HUES64 (cell line): Measurements from ENCODE around the gene CGNL1.

Experiments
- H3K27ac ChIP-seq: 2 replicates; pipeline ENCODE4 v1.7.0; 2013; ENCODE audit warnings: low read depth, low read length, inconsistent platforms
- H3K27me3 ChIP-seq: 2 replicates; pipeline ENCODE4 v1.6.1; 2013; ENCODE audit warnings: mild to moderate bottlenecking, low read length; ENCODE audit not compliant: insufficient read depth
- H3K36me3 ChIP-seq: 2 replicates; pipeline ENCODE4 v1.6.1; 2013; ENCODE audit warnings: mild to moderate bottlenecking, low read length; ENCODE audit not compliant: insufficient read depth
- H3K4me1 ChIP-seq: 2 replicates; pipeline ENCODE4 v1.6.1; 2013; ENCODE audit warnings: mild to moderate bottlenecking, low read length, moderate library complexity; ENCODE audit not compliant: insufficient read depth
- H3K4me3 ChIP-seq: 2 replicates; pipeline ENCODE4 v1.5.1; 2013; ENCODE audit warnings: mild to moderate bottlenecking, low read length, moderate library complexity
- H3K9ac ChIP-seq: 2 replicates; pipeline ENCODE4 v1.6.1; 2013; ENCODE audit warnings: mild to moderate bottlenecking, low read depth, low read length
- H3K9me3 ChIP-seq: 2 replicates; pipeline ENCODE4 v1.6.1; 2013; ENCODE audit warnings: low read depth, low read length; ENCODE audit not compliant: insufficient read depth
- whole genome bisulfite sequencing: fragments of 150-250, 120-280 bp; methylation state at CpG from one replicate; pipeline ENCODE4 v1.1.7; 2013; ENCODE audit warnings: missing lambda C conversion rate; 5-methylcytosine and 5-hydroxymethylcytosine counted together

The CGNL1 gene

DNA sequence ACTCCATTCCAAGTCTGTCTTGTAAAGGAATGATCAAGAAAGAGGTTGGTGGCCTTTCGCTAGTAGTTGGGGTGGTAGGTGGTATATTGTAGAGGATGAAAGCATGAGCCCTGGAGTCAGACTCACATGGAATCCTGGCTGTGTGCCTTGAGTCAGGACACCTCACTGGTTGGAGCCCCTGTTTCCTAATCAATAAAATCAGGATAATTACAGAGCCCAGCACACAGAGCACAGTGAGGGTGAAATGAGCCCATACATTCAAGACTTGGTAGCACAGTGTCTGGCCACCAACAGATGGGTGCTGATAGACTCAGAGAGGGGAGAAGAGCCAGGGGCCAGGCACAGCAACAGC is 120.3 kb downstream of the CGNL1 start:
- no peak overlapping the region for H3K9ac ChIP-seq
- 93% methylated on average over 1 of the region's 1 CpG for WGBS
- no peaks in the 10 kb centered on the region for H3K9me3 ChIP-seq
- no peak overlapping the region for H3K27ac ChIP-seq
- no peaks in the 10 kb centered on the region for H3K27me3 ChIP-seq
- peaks cover 3% of the 10 kb centered on the region; the same call in 1 of the 2 replicates for H3K36me3 ChIP-seq
- H3K4me1 ChIP-seq = peaks cover 3% of the 10 kb centered on the region; the same call in 1 of the 2 replicates
- H3K4me3 ChIP-seq = no peak overlapping the region

DNA sequence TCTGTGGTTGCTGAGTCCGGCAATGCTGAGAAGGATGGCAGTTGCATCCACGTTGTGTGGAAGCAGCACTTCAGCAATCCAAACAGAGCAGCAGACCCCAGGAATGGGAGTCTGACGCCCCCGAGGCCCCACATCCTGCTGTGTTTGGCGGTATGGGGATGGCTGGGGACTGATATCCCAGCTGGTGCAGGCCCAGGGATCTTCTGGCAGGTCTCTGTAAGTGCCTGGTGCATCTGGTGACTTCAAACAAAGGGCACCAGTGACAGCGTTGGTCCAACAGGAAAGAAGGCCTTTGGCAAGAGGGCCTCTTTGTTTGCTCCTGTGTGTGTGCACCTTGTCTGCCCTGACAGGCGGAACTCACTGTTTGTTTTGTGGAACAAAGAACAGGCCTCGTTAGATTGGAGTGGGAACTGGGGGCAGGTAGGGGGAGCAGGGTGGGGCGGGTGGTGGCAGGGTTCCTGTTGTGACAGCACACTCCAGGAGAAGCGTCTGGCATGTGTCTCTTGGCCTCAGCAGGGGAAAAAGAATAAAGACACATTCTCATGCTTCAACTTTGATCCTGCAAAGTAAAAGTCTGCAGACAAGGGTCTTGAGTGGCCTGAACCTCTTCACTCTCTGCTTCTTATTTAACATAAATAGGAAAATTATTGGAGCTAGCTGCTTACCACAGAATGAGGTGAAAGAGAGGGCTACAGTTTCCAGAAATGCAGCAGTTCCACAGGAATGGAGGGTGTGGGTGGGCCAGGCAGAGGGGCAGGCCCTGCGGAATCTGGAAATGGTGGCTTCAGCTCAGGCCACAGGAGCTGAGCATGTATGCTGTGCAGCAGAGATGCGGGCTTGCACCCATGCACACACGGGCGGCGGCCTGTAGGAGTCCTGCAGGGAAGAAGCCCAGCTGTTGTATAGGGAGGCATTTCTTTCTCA is 120.9 kb downstream of the CGNL1 start:
- H3K4me3 ChIP-seq = no peak overlapping the region
- no peak overlapping the region for H3K27ac ChIP-seq
- H3K9ac ChIP-seq = no peak overlapping the region
- 75% methylated on average over 15 of the region's 15 CpGs for WGBS
- H3K27me3 ChIP-seq = no peaks in the 10 kb centered on the region
- no peaks in the 10 kb centered on the region for H3K9me3 ChIP-seq
- peaks cover 6% of the 10 kb centered on the region; the same call in 1 of the 2 replicates for H3K4me1 ChIP-seq
- H3K36me3 ChIP-seq = peaks cover 3% of the 10 kb centered on the region; the same call in 1 of the 2 replicates

DNA sequence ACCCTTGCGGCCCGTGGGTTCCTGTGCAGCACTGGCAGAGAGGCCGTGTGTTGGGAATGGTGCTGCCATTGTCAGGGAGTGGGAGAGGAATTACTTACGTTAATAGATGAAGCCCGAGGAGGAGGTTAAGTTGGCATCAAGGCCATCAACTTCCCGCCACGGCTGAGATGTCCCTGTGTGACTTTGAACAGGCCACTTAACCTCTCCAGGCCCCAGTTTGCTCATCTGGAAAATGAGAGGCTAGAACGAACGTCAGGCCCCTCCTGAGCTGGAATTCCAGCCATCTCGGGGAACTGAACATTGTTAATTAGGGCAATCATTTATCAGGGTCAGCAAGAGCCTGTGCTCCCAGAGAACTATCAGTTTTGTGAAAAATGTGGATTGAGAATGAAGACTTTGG is 124.0 kb downstream of the CGNL1 start:
- Histone ChIP-seq H3K27me3 (no peaks in the 10 kb centered on the region), H3K9ac (no peak overlapping the region), H3K9me3 (no peaks in the 10 kb centered on the region), H3K36me3 (no peaks in the 10 kb centered on the region), H3K4me1 (peaks cover 7% of the 10 kb centered on the region; the same call in 1 of the 2 replicates), H3K4me3 (no peak overlapping the region), H3K27ac (no peak overlapping the region)
- WGBS = 77% methylated on average over 10 of the region's 10 CpGs

DNA sequence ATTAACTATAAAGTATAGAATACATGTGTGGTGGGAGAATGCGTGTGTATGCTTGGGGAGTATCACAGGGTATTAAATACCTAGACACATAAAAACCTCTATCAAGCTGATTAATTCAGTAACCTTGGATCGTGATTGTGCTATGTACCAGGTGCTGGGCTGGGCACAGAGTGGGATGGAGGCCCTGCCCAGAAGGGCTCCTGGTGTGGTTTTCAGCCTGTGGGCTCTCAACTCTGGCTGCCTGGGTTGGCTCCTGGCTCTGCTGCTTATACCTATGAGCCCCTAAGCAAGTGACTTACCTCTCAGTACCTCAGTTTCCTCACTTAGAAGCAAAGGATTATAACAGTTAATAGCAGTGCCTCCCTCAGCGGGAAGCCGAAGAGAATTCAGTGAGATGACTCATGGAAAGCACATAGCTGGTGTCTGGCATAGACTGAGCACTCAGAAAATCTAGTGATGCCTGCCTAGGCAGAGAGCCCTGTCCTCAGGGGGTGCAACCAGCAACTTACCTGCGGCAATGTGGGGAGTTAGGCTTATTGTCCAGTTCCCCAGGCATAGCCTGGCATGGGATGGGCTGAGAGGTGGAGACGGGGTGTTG is 124.8 kb downstream of the CGNL1 start:
- WGBS = 91% methylated on average over 5 of the region's 6 CpGs
- no peaks in the 10 kb centered on the region for H3K27me3 ChIP-seq
- H3K9me3 ChIP-seq = no peaks in the 10 kb centered on the region
- peaks cover 14% of the 10 kb centered on the region; the same call in 1 of the 2 replicates for H3K4me1 ChIP-seq
- no peak overlapping the region for H3K27ac ChIP-seq
- H3K36me3 ChIP-seq = no peaks in the 10 kb centered on the region
- no peak overlapping the region for H3K4me3 ChIP-seq
- H3K9ac ChIP-seq = no peak overlapping the region

DNA sequence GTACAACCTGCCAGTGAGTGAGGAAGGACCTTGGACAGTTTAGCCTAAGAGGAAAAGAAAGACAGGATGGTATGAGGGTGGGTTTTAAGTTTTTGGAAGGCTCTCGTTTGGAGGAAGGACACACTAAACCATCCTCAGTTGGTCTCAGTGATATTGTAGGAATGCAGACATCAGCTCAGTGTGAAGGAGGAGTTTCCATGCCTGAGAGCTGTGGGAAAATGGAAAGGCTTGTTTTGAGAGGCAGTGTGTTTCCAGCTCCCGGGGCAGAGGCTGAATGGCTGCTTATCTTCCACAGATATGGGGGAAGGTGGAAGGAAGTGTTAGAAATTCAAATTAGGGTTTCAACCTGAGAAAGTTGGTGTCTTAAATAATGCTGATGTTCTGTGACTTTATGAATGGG is 125.8 kb downstream of the CGNL1 start:
- no peaks in the 10 kb centered on the region for H3K36me3 ChIP-seq
- H3K4me1 ChIP-seq = peaks cover 17% of the 10 kb centered on the region; the same call in 1 of the 2 replicates
- no peaks in the 10 kb centered on the region for H3K9me3 ChIP-seq
- H3K27me3 ChIP-seq = no peaks in the 10 kb centered on the region
- H3K9ac ChIP-seq = no peak overlapping the region
- WGBS = 47% methylated on average over 2 of the region's 2 CpGs
- H3K4me3 ChIP-seq = no peak overlapping the region
- no peak overlapping the region for H3K27ac ChIP-seq

DNA sequence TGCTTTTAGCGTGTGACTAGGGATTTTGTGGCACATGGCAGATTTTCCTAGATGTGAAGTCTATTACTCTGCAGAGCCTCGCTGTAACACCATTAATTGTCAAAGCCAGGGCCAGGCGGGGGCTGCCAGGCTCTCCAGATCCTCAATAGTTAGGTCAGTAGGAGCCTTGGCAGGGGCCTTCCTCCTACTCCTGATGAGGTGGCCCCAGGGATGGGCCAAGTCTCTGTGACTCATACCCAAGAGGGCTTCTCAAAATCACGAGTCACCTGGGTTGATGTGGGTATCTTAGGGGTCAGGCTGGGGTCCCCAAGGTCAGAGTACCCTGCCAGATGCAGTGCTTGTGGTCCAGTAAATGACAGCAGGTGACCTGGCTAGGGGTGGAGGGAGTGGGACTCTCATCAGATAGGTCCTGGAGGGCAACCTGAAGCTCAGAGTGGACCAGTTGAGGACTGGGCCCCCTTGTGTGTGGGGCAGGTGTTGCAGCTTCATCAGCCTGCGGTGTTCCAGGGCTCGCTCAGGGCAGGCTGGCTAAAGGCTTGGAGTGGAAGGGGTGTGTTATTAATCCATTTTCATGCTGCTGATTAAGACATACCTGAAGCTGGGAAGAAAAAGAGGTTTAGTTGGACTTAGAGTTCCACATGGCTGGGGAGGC is 126.9 kb downstream of the CGNL1 start:
- Histone ChIP-seq H3K27me3 (no peaks in the 10 kb centered on the region), H3K4me1 (peaks cover 17% of the 10 kb centered on the region; the same call in 1 of the 2 replicates), H3K4me3 (no peak overlapping the region), H3K36me3 (no peaks in the 10 kb centered on the region), H3K9ac (no peak overlapping the region), H3K27ac (no peak overlapping the region), H3K9me3 (no peaks in the 10 kb centered on the region)
- WGBS = 94% methylated on average over 6 of the region's 6 CpGs

DNA sequence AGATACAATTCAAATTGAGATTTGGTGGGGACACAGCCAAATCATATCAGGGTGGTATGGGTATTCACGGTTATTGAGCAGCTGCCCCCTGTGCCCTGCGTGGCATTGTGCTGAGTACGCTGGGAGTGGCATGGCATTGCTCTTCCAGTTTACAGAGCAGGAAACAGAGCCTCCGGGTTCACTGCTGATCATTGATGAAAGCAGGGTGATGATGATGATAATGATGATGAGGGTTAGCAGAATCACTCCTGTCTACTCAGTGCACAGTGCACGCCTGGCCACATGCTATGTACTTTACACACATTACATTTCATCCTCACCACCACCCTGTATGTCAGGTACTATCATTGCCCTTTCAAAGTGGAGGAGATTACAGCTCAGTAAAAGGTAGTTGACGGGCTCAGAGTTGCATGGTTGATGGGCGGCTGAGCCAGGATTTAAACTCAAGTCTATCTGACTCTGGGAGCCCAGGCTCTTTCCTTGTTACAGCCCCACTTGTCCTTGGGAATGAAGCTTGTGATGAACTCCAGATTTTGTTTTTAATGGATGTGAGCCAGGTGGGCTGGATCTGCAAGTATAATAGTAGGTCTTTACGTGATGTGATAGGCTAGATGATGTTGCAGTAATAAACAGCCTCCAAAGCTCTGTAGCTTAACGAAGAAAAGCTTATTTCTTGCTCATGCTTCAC is 127.8 kb downstream of the CGNL1 start:
- Histone ChIP-seq H3K36me3 (no peaks in the 10 kb centered on the region), H3K27me3 (no peaks in the 10 kb centered on the region), H3K9me3 (no peaks in the 10 kb centered on the region), H3K4me1 (peaks cover 22% of the 10 kb centered on the region; the same call in 1 of the 2 replicates), H3K4me3 (no peak overlapping the region), H3K9ac (no peak overlapping the region), H3K27ac (no peak overlapping the region)
- WGBS = 95% methylated on average over 9 of the region's 9 CpGs

DNA sequence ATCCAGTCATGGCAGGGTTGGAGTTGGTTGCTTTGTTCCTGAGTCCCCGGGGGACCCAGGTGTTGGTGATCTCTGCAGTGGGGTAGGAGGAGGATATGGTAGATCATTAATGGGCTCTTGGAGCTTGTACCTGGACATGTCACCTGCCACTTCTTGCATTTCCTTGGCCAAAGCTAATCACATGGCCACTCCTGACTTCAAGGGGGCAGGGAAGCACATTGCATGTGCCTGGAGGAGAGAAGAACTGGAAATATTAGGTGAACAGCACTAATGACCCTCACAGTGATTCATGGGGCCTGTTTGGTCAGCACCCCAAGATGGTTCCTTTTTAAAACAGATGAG is 128.3 kb downstream of the CGNL1 start:
- Histone ChIP-seq H3K36me3 (no peaks in the 10 kb centered on the region), H3K27ac (no peak overlapping the region), H3K9ac (no peak overlapping the region), H3K4me1 (peaks cover 27% of the 10 kb centered on the region; the same call in 1 of the 2 replicates), H3K9me3 (no peaks in the 10 kb centered on the region), H3K27me3 (no peaks in the 10 kb centered on the region), H3K4me3 (no peak overlapping the region)
- WGBS = 95% methylated on average over 1 of the region's 1 CpG

DNA sequence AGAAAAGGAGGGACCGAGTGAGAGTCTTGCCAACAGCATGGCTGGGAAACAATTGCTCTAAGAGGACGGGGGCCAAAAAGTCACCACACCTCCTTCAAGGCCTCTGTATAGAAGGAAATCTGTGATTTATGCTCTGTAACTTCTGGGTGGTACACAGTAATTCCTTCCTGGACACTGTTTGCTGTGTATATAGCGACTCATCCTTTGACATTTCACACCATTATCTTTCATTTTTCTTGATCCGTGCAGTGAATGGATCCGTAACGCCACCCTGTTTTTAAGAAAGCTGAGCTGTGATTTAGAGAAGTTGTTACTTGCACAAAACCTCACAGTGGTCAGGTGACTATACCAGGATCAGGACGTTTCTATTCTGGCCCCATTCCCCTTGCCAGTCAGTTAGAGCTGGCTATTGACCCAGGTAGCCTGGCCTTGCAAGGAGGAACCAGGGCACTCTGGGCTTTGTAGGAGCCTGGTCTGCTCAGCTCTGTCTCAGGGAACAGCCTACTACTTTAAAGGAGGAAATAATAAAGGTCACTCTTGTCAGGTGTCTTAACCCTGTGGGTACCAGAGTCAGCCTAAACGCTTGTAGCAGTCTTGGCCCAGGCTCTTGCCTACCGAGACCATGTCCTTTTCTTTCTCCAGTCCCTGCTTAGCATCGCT is 128.9 kb downstream of the CGNL1 start:
- Histone ChIP-seq H3K27me3 (no peaks in the 10 kb centered on the region), H3K9me3 (no peaks in the 10 kb centered on the region), H3K9ac (no peak overlapping the region), H3K4me3 (no peak overlapping the region), H3K4me1 (peaks cover 25% of the 10 kb centered on the region; the same call in 1 of the 2 replicates), H3K27ac (no peak overlapping the region), H3K36me3 (no peaks in the 10 kb centered on the region)
- 94% methylated on average over 10 of the region's 10 CpGs for WGBS

DNA sequence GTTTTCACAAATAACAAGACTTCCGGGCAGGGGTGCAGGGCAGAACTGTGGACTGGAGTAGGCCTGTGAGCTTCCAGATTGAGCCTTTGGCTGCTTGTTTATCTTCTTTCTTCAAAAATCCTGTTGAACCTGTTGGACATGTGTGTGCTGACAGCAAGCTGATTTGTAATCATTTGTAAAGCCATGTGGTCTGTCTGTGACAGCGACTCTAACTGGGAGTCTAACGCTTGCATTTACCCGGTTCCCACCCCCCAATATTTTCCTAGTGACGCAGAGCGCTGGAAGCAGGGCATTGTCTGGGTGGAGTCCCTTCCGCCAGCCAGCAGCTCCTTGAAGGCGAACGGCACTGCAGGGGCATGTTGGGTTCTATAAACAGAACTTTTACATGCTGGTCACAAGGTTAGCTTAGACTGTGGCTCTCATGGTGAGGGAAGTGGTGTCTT is 129.7 kb downstream of the CGNL1 start:
- H3K4me1 ChIP-seq = peaks cover 24% of the 10 kb centered on the region; the same call in 1 of the 2 replicates
- WGBS = 91% methylated on average over 9 of the region's 9 CpGs

More for the DNA sequence above, 129.7 kb downstream of the CGNL1 start:
- no peak overlapping the region for H3K27ac ChIP-seq
- no peak overlapping the region for H3K4me3 ChIP-seq
- H3K9me3 ChIP-seq = no peaks in the 10 kb centered on the region
- H3K27me3 ChIP-seq = no peaks in the 10 kb centered on the region
- H3K9ac ChIP-seq = no peak overlapping the region
- H3K36me3 ChIP-seq = no peaks in the 10 kb centered on the region
